GM12892 (cell line): ENCODE data around the gene DPP4.

ENCODE experiments used
- POLR2A ChIP-seq: IDR thresholded peaks from 2 replicates; pipeline ENCODE4 v1.6.1; 2011; ENCODE audit warnings: low read depth, low read length, control low read depth
- TAF1 ChIP-seq: IDR thresholded peaks from 2 replicates; pipeline ENCODE4 v1.6.1; 2011; ENCODE audit warnings: low read depth, mild to moderate bottlenecking, control low read depth, low read length, borderline replicate concordance

- TF ChIP-seq TAF1 = no peak
- TF ChIP-seq POLR2A = no peak
Observed at GRCh38 chr2:162002623-162003235, 71.3 kb downstream of the DPP4 start.
